CD8-positive, alpha-beta memory T cell (primary cell): ENCODE results near the gene ANKIB1. TPM values are rescaled to one million over a fixed set of nuclear protein-coding genes. Genes with fewer than 3 reads are reported as not detected.

ENCODE experiments used
- CTCF ChIA-PET: fragments of 350-600 bp; sonication (Branson Sonifier 250); formaldehyde crosslinking; loops from one replicate; lab custom pipeline; 2021; ENCODE audit warnings: antibody characterized with exemption; lab: Charles Lee
- POLR2A ChIA-PET: fragments of 350-600 bp; sonication (Branson Sonifier 250); formaldehyde crosslinking; loops from one replicate; lab custom pipeline; 2021; ENCODE audit warnings: antibody characterized with exemption; lab: Charles Lee
- DNase-seq, 5 donors: peaks; one replicate each; pipeline versions ENCODE4 v3.0.0 to v3.0.0-alpha.2; 2020 to 2022; ENCODE audit warnings: mixed read lengths in 1 of 5
- H3K27ac ChIP-seq: one replicate; pipeline ENCODE4 v1.7.0; 2013; ENCODE audit warnings: low read depth, mild to moderate bottlenecking, low read length, moderate library complexity
- H3K27me3 ChIP-seq: 2 replicates; pipeline ENCODE4 v1.7.0; 2013; ENCODE audit warnings: low read length, mild to moderate bottlenecking; ENCODE audit not compliant: insufficient read depth, poor library complexity, severe bottlenecking
- H3K36me3 ChIP-seq: 2 replicates; pipeline ENCODE4 v1.7.0; 2013; ENCODE audit warnings: mild to moderate bottlenecking, low read length, moderate library complexity; ENCODE audit not compliant: insufficient read depth
- H3K4me1 ChIP-seq: 2 replicates; pipeline ENCODE4 v1.7.0; 2013; ENCODE audit warnings: mild to moderate bottlenecking, low read length, moderate library complexity; ENCODE audit not compliant: insufficient read depth
- H3K4me3 ChIP-seq: 2 replicates; pipeline ENCODE4 v1.7.0; 2013; ENCODE audit warnings: mild to moderate bottlenecking, low read length
- H3K9me3 ChIP-seq: 2 replicates; pipeline ENCODE4 v1.7.0; 2013; ENCODE audit warnings: mild to moderate bottlenecking, low read length
- H3K27ac Mint-ChIP-seq, 8 donors: one replicate each; pipeline ENCODE4 v1.8.0; 2020 to 2021; ENCODE audit warnings: mixed read lengths in 8 of 8, mild to moderate bottlenecking in 6 of 8, inconsistent platforms in 3 of 8, moderate library complexity in 3 of 8
- H3K27me3 Mint-ChIP-seq, 2 donors: one replicate each; pipeline ENCODE4 v1.8.0; 2020 to 2021; ENCODE audit warnings: mixed read lengths in 2 of 2, mild to moderate bottlenecking in 1 of 2, moderate library complexity in 1 of 2
- H3K36me3 Mint-ChIP-seq, 3 donors: one replicate each; pipeline ENCODE4 v1.8.0; 2020 to 2021; ENCODE audit warnings: mixed read lengths in 3 of 3, inconsistent platforms in 1 of 3, mild to moderate bottlenecking in 1 of 3
- H3K4me1 Mint-ChIP-seq, 3 donors: one replicate each; pipeline ENCODE4 v1.8.0; 2020 to 2021; ENCODE audit warnings: mixed read lengths in 3 of 3, inconsistent platforms in 1 of 3, mild to moderate bottlenecking in 1 of 3
- H3K4me3 Mint-ChIP-seq, 7 donors: one replicate each; pipeline ENCODE4 v1.8.0; 2020 to 2021; ENCODE audit warnings: mixed read lengths in 7 of 7, mild to moderate bottlenecking in 6 of 7, moderate library complexity in 4 of 7, inconsistent platforms in 2 of 7
- H3K9me3 Mint-ChIP-seq, 5 donors: one replicate each; pipeline ENCODE4 v1.8.0; 2020 to 2022; ENCODE audit warnings: mixed read lengths in 5 of 5, mild to moderate bottlenecking in 3 of 5, moderate library complexity in 2 of 5, inconsistent platforms in 1 of 5
- polyA plus RNA-seq: library from polyadenylated mRNA; unstranded; fragments of 300-500 nt; fragmentation: Illumina TruSeq; gene quantifications from one replicate; pipeline ENCODE4 v1.2.3, GENCODE V29; 2021
- total RNA-seq, 2 experiments: library from RNA; stranded (reverse); gene quantifications; one replicate each; pipeline ENCODE4 v1.2.3, GENCODE V29; 2021

Gene ANKIB1
- total and polyA plus RNA-seq, 3 experiments from 2014 or later, result 7.8 to 44.7 (median 42.7) TPM

DNA sequence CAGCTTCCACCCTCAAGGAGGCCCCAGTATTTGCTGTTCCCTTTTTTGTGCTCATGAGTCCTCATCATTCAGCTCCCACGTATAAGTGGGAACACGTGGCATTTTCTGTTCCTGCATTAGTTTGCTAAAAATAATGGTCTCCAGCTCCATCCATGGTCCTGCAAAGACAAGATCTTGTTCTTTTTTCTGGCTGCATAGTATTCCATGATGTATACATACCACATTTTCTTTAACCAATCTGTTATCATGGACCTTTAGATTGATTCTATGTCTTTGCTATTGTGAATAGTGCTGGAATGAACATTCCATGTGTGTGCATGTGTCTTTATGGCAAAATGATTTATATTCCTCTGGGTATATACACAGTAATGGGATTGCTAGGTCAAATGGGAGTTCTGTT lies 17.0 kb upstream of the ANKIB1 start:
- peaks cover 18% of the 10 kb centered on the region for H3K36me3 ChIP-seq
- Mint-ChIP-seq H3K4me3 (no peak overlapping the region), H3K27ac (no peak overlapping the region), H3K9me3 (peaks cover 0 to 2% (median 0%) of the 10 kb centered on the region in 5 donors), H3K36me3 (peaks cover 35 to 81% (median 42%) of the 10 kb centered on the region in 3 donors), H3K27me3 (no peaks in the 10 kb centered on the region), H3K4me1 (peaks cover 0 to under 1% (median 0%) of the 10 kb centered on the region in 3 donors)
- CTCF ChIA-PET, result no interaction called here
- no peaks in the 10 kb centered on the region for H3K27me3 ChIP-seq
- no peak overlapping the region for H3K27ac ChIP-seq
- no peak overlapping the region for H3K4me3 ChIP-seq
- POLR2A ChIA-PET, result no interaction called here
- DNase-seq, result no peak
- no peaks in the 10 kb centered on the region for H3K9me3 ChIP-seq
- no peaks in the 10 kb centered on the region for H3K4me1 ChIP-seq

DNA sequence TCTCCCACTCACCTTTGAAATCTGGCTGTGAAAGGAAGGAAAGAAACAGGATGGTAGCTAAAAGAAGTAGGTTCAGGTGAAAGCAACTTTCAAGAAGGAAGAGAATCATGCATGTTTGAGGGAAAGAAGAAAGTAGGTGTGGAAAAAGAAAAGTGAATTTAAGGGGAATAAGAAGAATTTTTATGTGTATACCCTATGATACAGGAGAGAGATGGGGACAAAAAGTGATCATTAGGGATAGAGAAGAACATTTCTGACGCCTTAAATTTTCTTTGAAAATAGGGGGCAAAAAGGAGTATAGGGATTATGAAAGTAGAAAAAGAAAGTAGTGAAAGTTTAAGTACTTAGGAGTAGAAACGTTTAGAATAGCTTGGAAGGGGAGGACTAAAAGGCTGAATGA lies 15.2 kb upstream of the ANKIB1 start:
- Mint-ChIP-seq H3K36me3 (peaks cover 31 to 83% (median 40%) of the 10 kb centered on the region in 3 donors), H3K4me3 (no peak overlapping the region), H3K27me3 (no peaks in the 10 kb centered on the region), H3K4me1 (peaks cover 0 to 2% (median 0%) of the 10 kb centered on the region in 3 donors), H3K9me3 (peaks cover 0 to 2% (median 0%) of the 10 kb centered on the region in 5 donors), H3K27ac (peak overlapping the region in 2 of 8 donors; percentile 24 to 59)
- POLR2A ChIA-PET, result no interaction called here
- no peak overlapping the region for H3K4me3 ChIP-seq
- H3K27me3 ChIP-seq, result no peaks in the 10 kb centered on the region
- DNase-seq, result no peak
- no peak overlapping the region for H3K27ac ChIP-seq
- H3K4me1 ChIP-seq, result no peaks in the 10 kb centered on the region
- peaks cover 24% of the 10 kb centered on the region for H3K36me3 ChIP-seq
- no peaks in the 10 kb centered on the region for H3K9me3 ChIP-seq
- CTCF ChIA-PET, result no interaction called here

DNA sequence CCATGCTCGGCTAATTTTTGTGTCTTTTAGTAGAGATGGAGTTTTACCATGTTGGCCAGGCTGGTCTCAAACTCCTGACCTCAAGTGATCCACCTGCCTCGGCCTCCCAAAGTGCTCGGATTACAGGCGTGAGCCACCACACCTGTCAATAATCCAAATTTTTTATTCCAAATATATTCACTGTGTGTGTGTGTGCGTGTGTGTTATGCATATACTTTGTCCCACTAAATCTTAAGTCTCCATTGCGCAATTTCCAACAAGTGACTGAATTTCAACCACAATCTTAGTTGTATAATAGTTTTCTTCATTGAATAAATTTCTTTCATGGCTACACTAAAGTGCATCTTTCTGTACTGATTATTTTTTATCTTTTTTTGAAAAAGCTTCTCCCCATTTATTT lies 2.8 kb upstream of the ANKIB1 start:
- Histone ChIP-seq H3K27me3 (no peaks in the 10 kb centered on the region), H3K27ac (no peak overlapping the region), H3K9me3 (no peaks in the 10 kb centered on the region), H3K4me3 (no peak overlapping the region), H3K36me3 (peaks cover 18% of the 10 kb centered on the region), H3K4me1 (peaks cover 28% of the 10 kb centered on the region)
- DNase-seq, result no peak
- Mint-ChIP-seq H3K27ac (peak overlapping the region in 2 of 8 donors; percentile 32 to 46), H3K9me3 (no peaks in the 10 kb centered on the region), H3K27me3 (no peaks in the 10 kb centered on the region), H3K4me3 (peak overlapping the region in 3 of 7 donors; percentile 20 to 47 (median 38)), H3K4me1 (peaks cover 46 to 54% (median 53%) of the 10 kb centered on the region in 3 donors), H3K36me3 (peaks cover 0 to 62% (median 9%) of the 10 kb centered on the region in 3 donors)
- POLR2A ChIA-PET, result no interaction called here
- CTCF ChIA-PET, result no interaction called here

DNA sequence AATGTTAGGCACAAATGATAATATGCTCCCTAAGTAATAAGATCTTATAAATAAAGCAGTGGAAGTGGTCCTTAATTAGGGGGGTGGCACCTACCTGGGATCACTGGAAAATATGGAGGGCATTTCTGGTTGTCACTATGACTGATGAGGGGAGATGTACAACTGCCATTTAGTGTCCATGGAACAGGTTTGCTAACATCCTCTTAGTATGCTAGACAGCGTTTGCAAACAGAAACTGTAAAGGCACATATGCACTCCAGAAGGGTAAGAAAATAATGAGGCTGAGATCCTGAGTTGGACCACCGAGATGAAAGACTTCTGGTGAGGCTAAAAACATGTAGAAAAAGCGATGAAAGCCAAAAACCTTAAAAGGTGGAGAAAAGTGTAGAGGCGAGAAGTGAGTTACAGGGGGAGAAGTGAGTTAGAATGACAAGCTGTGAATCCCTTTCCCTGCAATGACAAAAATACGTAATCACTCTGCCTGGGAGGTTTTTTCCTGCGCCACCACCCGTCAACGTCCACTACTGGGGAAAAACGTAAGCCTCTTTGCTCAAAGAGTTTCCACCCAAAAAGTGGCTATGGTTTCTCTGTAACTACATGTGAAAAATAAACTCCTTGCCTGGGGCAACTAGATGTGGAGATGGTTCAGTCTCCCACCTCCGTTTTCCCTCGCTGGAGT lies 827 bp upstream of the ANKIB1 start:
- Mint-ChIP-seq H3K27me3 (no peaks in the 10 kb centered on the region), H3K36me3 (peaks cover 0 to 44% (median 5%) of the 10 kb centered on the region in 3 donors), H3K4me3 (peak overlapping the region; percentile 93 to 100 (median 98)), H3K27ac (peak overlapping the region; percentile 98 to 100 (median 100)), H3K9me3 (no peaks in the 10 kb centered on the region), H3K4me1 (peaks cover 52 to 59% (median 56%) of the 10 kb centered on the region in 3 donors)
- DNase-seq, result peak in 1 of 5 donors; percentile 7
- H3K9me3 ChIP-seq, result no peaks in the 10 kb centered on the region
- H3K4me3 ChIP-seq, result peak overlapping the region; percentile 75
- no peaks in the 10 kb centered on the region for H3K27me3 ChIP-seq
- POLR2A ChIA-PET, result interaction anchor here (0.9 to 2.3 kb wide), 5 partner anchors 15 to 305 kb away, joined by 3 to 29 read pairs (median 10); partner anchors contain the start of genes AKAP9, CYP51A1, GATAD1 and PEX1
- peaks cover 32% of the 10 kb centered on the region for H3K4me1 ChIP-seq
- peak overlapping the region; percentile 86 for H3K27ac ChIP-seq
- peaks cover 8% of the 10 kb centered on the region for H3K36me3 ChIP-seq
- CTCF ChIA-PET, result interaction anchor here (0.8 to 2.8 kb wide), 5 partner anchors 10 to 203 kb away, joined by 3 to 15 read pairs (median 6); partner anchors contain the start of genes GATAD1 and LRRD1

DNA sequence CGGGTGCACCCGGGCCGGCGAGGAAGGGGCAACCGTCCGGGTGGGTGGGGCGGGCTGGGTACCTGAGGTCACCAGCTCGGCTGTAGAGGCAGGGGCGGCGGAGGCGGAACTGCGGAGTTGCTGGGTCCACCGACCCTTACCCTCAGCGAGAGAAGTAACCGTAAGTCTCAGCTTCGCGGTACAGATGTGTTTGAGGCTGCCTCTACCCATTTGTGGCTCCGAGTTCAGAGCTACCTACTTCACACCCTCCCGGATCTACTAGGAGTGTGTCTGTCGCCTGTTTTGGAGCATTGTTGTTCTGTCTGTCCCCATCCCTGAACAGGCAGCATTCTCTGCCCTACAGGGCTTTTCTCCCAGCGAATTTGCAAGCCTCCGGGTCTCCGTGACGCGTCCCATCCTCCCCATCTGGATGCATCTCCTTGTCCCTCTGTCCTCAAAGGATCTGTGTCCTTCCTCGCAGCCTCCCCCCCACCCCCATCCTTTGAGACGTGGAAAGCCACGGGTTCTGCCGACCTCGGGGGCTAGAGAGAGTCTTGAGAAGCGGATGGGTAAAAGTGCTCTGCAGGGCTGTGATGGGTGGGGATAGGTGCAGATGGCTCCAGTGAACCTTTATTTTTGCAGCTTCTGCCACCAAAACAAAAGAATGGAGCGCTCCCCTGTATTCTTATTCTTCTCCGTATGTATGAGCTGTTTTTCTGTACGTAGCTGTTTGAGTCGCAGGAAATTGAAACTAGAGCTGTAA lies 757 bp downstream of the ANKIB1 start:
- ChIA-PET POLR2A (interaction anchor here (0.6 to 2.3 kb wide), 5 partner anchors 113 to 322 kb away, joined by 3 to 29 read pairs (median 10); partner anchors contain the start of genes AKAP9, CYP51A1, GATAD1 and PEX1), CTCF (interaction anchor here (0.7 to 2.8 kb wide), 6 partner anchors 12 to 282 kb away, joined by 3 to 15 read pairs (median 6); partner anchors contain the start of genes GATAD1, LRRD1, PEX1 and RBM48)
- Histone ChIP-seq H3K27me3 (no peaks in the 10 kb centered on the region), H3K9me3 (no peaks in the 10 kb centered on the region), H3K27ac (peak overlapping the region; percentile 86), H3K4me1 (peaks cover 32% of the 10 kb centered on the region), H3K4me3 (peak overlapping the region; percentile 75), H3K36me3 (no peaks in the 10 kb centered on the region)
- Mint-ChIP-seq H3K27me3 (no peaks in the 10 kb centered on the region), H3K9me3 (no peaks in the 10 kb centered on the region), H3K36me3 (peaks cover 0 to 36% (median 1%) of the 10 kb centered on the region in 3 donors), H3K4me1 (peaks cover 54 to 66% (median 64%) of the 10 kb centered on the region in 3 donors), H3K4me3 (peak overlapping the region; percentile 91 to 100 (median 94)), H3K27ac (peak overlapping the region; percentile 82 to 98 (median 94))
- DNase-seq, result peak; percentile 12 to 62 (median 45)

DNA sequence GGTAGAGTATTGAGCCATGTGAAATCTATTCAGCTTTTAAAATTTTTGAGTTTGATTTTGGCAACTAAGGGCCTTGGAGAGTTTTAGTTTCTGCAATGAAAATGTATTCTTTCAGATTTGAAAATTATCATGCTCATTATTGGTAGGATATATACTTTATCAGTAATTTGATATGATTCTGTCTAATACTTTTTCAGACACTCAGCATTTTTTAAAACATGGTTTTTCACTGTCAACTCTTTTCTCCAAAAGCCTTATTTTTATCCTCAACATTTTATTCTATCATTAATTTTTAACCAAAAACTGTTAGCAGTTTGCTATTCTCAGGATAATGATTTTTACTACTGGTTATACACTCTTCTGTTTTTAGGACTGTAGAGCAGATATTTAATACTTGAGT lies 4.8 kb downstream of the ANKIB1 start:
- Mint-ChIP-seq H3K36me3 (peaks cover 8 to 29% (median 12%) of the 10 kb centered on the region in 3 donors), H3K27ac (no peak overlapping the region), H3K4me1 (peaks cover 43 to 66% (median 61%) of the 10 kb centered on the region in 3 donors), H3K9me3 (peaks cover 0 to 5% (median 0%) of the 10 kb centered on the region in 5 donors), H3K27me3 (no peaks in the 10 kb centered on the region), H3K4me3 (peak overlapping the region in 1 of 7 donors; percentile 5)
- ChIA-PET POLR2A (no interaction called here), CTCF (no interaction called here)
- Histone ChIP-seq H3K4me1 (peaks cover 19% of the 10 kb centered on the region), H3K4me3 (no peak overlapping the region), H3K27ac (no peak overlapping the region), H3K36me3 (no peaks in the 10 kb centered on the region), H3K9me3 (no peaks in the 10 kb centered on the region), H3K27me3 (no peaks in the 10 kb centered on the region)
- no peak for DNase-seq

DNA sequence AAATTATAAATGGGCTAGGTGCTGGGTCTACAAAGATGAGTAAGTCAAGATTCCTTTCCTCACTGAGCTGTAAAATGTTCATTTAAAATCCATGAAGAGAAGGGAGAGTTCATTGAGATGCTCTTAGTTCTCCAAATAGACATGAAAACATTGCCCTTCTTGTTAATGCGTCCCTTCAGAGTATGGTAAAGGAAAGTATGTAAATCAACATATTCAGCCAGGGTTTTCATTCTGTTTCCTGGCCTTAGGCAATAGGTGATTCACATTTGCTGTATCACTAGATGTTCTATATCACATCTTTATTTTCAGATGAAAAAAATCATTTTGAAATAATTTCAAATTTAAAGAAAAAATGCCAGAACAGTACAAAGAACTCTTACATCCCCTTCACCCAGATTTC lies 5.4 kb downstream of the ANKIB1 start:
- no peaks in the 10 kb centered on the region for H3K36me3 ChIP-seq
- no peak overlapping the region for H3K4me3 ChIP-seq
- POLR2A ChIA-PET, result no interaction called here
- H3K4me1 Mint-ChIP-seq, result peaks cover 46 to 70% (median 64%) of the 10 kb centered on the region in 3 donors
- DNase-seq, result no peak
- H3K9me3 Mint-ChIP-seq, result peaks cover 0 to 5% (median 0%) of the 10 kb centered on the region in 5 donors
- H3K27ac ChIP-seq, result no peak overlapping the region
- H3K27me3 ChIP-seq, result no peaks in the 10 kb centered on the region
- peaks cover 8 to 25% (median 12%) of the 10 kb centered on the region in 3 donors for H3K36me3 Mint-ChIP-seq
- CTCF ChIA-PET, result no interaction called here
- H3K4me1 ChIP-seq, result peaks cover 19% of the 10 kb centered on the region
- H3K27ac Mint-ChIP-seq, result no peak overlapping the region
- H3K4me3 Mint-ChIP-seq, result peak overlapping the region in 1 of 7 donors; percentile 77
- H3K9me3 ChIP-seq, result no peaks in the 10 kb centered on the region
- no peaks in the 10 kb centered on the region for H3K27me3 Mint-ChIP-seq
